Measurements from ENCODE around the gene FAM171A1.
"Not testable (repeated sequence)": the region's sequence is repeated elsewhere in the genome, so short reads cannot be mapped to it uniquely, and the experiment has no call there.

FAM171A1 gene

DNA sequence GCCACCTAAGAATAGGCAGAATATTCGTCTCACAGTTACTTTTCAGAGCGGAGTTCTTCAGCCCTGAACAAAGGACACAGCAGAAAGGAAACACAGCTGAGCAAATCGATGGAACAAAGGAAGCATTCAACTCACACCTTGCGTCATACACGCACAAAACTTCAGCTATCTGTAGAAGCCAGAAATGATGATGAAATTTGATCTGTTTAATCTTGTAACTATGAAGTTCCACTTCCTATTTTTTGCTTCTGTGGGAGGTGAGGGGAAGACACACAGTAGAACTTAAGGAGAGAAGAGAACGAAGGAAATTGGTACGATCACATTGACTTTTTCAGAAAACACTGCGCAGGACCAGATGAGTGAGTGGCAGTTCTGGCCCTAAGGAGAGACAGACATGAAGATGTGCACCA is 26.2 kb downstream of the FAM171A1 start:
- DNase-seq (ENCODE audit: low read depth, low spot score), result no peak

DNA sequence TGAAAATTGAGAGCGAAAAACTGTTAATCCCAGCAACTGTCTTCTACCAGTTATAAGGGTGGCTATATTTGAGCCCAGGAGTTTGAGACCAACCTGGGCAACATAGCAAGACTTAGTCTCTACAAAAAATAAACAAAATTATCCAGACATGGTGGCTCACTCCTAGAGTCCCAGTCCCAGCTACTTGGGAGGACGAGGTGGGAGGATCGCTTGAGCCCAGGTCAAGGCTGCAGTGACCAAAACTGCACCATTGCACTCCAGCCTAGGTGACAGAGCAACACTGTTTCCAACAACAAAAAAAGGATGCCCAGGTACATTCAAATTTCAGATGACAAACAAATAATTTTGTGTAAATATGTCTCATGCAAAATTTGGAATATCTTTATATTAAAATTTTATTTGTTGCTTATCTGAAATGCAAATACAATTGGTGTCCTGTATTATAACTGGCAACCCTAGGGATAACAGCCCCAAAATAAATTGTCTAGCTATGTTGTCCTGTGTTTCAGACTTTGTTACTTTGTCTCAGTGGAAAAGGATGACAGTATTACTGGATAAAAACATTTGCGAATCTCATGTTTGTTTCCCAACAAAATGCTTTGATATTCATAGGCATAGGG is 26.7 kb downstream of the FAM171A1 start:
- no peak for DNase-seq (ENCODE audit: low read depth, low spot score)

DNA sequence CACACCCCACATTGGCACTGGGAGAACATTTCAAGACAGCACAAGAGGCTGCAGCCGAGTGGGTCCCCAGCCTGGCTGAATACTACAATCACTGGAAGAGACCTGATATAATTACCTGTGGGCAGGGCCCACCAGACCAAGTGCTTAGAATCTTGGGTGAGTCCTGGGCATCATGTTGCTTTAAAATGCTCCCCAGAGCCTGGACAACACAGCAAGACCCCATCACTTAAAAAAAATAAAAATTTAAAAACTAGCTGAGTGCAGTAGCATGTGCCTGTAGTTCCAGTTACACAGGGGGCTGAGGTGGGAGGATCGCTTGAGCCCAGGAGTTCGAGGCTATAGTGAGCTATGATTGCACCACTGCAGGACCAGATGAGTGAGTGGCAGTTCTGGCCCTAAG is 28.1 kb downstream of the FAM171A1 start:
- no peak for DNase-seq (ENCODE audit: low read depth, low spot score)

DNA sequence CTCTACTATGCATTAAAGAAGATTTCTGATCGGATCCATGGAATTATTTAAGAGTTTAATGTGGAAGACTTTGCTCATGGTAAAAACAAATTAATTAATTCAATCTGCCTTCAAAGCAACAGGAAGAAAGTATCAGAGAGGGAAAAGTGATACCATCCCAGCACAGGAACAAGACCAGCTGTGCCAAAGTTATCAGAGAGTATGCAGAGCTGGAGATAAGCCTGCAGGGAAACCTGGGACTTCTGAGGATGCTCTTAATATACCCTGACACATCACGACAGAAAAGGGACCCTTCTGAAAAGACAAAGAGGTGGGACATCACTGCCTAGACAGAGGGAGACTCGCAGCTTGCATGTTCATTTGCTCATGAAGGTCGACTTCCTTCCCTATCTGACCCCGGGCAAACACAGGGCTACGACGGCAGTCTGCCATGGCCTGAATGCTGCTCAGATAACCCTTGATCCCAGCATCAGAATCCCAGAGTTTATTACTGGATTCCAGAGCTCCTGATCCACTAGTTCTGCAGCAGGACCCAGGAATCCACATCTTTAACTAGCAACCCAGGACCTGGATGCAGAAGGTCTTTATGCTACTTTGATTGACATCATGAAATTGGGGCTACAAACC is 29.5 kb downstream of the FAM171A1 start:
- DNase-seq (ENCODE audit: low read depth, low spot score), result no peak

DNA sequence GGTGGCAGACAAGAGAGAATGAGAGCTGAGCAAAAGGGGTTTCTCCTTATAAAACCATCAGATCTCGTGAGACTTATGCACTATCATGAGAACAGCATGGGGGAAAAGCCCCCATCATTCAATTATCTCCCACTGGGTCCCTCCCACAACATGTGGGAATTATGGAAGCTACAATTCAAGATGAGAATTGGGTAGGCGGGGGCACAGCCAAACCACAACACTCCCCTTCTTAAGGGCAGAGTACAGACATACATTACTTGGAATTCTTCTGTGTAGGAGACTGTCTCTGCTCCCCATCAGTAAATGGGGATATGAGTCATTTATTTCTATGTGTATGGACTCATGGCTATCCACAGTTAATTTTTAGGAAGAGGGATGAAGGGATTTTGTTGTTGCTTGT is 31.2 kb downstream of the FAM171A1 start:
- no peak for DNase-seq (ENCODE audit: low read depth, low spot score)

DNA sequence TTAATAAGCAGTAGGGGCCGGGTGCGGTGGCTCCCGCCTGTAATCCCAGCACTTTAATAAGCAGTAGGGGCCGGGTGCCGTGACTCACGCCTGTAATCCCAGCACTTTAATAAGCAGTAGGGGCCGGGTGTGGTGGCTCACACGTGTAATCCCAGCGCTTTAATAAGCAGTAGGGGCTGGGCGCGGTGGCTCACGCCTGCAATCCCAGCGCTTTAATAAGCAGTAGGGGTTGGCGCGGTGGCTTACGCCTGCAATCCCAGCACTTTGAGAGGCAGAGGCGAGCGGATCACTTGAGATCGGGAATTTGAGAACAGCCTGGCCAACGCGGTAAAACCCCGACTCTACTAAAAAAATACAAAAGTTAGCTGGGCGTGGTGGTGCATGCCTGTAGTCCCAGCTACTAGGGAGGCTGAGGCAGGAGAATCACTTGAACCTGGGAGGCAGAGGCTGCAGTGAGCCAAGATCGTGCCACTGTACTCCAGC is 33.6 kb downstream of the FAM171A1 start:
- DNase-seq (ENCODE audit: low read depth, low spot score), result not testable (repeated sequence)

DNA sequence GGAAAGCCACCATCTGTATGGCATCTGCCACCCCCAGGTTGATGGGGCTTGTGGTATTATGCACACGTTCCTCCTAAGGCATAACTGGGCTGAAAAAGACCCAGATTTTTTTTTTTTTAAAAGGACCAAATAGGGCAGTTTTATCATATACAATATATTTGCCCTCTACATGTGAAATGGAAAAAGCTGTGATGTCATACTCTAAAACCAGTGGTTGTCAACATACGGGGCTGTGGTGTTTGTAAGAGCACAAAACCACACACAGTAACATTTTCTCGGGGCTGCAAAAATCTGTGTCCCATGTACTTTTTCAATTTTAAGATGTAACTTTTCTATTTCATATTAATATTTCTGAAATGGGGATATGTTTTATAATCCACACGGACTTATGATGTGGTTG is 34.9 kb downstream of the FAM171A1 start:
- DNase-seq (ENCODE audit: low read depth, low spot score), result no peak

DNA sequence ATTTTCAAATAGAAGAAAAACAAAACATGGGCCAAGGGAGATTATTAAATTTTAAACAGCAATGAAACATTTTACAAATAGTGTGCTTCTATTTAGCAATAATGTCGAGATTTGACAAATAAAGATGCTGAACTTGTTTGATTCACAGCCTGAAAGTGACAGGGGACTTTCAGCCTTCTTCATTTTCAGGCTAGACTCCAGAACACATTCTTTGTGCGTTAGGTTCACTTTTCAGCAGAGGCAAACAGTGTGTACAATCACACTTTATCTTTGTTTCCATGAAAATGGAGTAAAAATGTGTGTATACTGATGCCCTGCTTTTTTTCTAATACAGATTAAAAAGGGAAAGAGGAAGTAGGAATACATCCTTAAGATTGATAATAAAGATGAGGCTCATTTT is 35.6 kb downstream of the FAM171A1 start:
- DNase-seq (ENCODE audit: low read depth, low spot score), result no peak

DNA sequence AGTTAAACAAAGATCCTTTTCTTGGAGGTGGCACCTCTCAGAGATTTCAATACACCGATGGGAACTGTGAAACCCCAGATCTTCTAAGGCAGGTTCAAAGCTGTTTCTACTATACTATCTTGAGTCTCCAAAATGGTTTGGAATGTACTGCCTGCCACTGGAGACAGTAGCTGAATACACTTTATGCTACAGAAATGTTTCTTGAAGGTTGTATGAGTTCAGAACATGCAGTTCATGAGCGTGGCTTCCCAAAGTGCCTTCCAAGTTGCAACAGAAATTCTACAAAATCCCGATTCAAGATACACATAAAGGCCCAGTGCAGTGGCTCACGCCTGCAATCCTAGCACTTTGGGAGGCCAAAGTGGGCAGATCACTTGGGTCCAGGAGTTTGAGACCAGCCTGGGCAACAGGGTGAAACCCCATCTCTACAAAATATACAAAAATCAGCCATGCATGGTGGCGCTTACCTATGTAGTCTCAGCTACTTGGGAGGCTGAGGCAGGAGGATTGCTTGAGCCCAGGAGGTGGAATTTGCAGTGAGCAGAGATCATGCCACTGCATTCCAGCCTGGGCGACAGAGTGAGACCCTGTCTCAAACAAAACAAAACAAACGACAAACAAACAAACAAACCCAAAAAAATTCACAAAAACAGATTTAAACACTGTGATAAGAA is 36.3 kb downstream of the FAM171A1 start:
- no peak for DNase-seq (ENCODE audit: low read depth, low spot score)

DNA sequence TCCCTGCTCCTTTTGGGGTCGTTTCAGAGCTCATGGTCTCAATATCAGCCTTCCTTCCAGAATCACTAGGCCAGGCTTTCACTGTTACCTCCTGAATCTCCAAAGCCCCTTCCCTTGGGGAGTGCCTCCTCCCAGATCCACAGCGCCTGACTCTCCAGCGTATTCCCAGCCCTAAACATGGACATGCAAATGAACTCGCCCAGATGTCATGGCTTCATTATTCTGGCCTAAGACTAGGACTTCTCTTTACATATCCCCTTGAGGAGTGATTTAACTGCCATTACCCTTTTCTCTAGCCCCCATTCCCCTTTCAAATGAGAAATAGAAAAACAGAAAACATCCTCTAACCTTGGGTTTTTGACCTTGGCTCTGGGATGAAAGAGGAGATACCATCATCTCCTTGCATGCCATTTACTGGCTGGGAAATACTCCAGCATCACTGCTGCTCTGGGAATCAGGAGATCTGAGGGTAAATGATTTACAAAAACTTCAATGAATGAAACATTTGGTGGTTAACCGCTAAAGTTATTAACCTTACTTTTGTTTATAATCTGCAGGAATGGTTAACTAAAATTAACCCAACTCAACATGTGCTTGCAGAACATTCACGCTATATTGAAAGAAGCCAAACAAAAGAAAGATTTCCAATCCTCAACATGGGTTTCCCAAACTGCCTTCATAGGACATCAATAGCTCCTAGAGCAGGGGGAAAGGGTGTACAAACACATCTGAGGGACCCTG is 37.0 kb downstream of the FAM171A1 start:
- DNase-seq (ENCODE audit: low read depth, low spot score), result no peak

DNA sequence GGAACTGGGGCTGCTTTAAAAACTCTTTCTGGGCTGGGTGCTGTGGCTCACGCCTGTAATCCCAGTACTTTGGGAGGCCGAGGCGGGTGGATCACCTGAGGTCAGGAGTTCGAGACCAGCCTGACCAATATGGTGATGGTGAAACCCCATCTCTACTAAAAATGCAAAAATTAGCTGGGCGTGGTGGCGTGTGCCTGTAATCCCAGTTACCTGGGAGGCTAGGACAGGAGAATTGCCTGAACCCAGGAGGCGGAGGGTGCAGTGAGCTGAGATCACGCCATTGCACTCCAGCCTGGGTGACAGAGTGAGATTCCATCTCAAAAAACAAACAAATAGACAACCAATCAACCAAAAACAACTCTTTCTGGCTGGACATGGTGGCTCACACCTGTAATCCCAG is 37.9 kb downstream of the FAM171A1 start:
- DNase-seq (ENCODE audit: low read depth, low spot score), result not testable (repeated sequence)

DNA sequence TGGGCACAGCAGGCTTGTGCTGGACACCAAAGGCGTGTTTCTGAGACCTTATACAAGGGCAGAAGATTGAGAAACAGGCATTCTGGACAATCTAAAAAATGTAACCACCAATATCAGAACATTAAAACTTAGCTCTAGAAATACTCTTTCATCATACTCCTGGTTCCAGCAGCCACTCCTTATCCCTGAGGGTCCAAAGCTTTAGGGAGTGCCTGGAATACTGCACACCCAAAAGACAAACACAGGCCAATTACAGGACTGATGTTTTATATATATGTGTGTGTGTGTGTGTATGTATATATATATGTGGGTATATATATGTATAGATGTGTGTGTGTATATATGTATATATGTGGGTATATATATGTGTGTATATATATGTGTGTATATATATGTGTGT is 39.6 kb downstream of the FAM171A1 start:
- DNase-seq (ENCODE audit: low read depth, low spot score), result no peak

DNA sequence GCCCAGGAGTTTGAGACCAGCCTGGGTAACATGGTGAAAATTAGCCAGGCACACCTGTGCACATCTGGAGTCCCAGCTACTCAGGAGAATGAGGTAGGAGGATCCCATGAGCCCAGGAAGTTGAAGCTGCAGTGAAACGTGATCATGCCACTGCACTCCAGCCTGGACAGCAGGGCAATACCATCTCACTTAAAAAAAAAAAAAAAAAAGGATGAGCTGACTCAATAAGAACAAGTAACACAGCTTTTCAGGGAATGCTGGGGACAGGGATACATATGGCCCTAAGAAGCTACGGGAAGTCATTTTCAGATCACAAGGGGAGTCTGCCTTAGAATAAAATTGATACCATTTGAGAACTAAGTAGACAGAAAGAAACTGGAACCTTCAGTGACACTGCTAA is 41.7 kb downstream of the FAM171A1 start:
- no peak for DNase-seq (ENCODE audit: low read depth, low spot score)

DNA sequence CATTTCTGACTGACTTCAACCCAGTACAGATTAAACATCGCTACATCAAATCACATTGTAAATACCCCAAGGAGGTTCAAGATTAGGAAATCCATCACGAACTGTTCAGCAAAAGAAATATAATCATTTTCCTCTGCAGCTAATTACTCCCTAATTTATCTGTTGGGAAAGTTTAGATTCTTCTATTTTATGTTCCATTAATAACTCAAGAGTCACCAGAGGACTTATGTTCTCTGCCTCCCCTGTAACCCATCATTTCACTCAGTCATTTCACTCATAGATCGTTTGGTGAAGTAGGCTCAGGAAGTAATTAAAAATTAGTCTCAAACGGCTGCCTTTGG is 45.2 kb downstream of the FAM171A1 start:
- DNase-seq (ENCODE audit: low read depth, low spot score), result no peak

DNA sequence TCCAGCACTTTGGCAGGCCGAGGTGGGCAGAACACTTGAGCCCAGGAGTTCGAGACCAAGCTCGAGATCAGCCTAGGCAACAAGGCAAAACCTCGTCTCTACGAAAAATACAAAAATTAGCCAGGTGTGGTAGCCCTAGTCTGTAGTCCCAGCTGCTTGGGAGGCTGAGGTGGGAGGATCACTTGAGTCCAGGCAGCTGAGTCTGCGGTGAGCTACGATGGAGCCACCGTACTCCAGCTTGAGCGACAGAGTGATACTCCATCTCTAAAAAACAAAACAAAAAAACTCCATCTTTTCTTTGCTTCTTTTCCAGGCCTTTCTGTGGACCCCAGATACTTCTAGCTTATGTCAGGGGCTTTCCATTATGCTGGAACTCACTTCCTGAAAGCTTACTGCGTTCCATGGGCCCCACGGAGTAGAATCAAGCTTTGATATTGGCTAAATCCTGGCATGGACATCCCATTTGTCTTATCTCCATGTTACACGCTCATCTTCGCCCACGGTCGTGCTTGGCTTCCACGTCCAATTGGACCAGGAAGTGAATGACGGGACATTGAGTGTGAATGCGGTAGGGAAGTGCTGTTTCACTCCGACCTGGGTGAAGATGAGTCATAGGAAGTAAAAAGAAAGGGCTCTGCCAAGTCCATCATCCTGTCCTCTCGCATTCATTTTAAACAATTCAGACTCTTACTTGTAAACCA is 45.7 kb downstream of the FAM171A1 start:
- DNase-seq (ENCODE audit: low read depth, low spot score), result no peak

DNA sequence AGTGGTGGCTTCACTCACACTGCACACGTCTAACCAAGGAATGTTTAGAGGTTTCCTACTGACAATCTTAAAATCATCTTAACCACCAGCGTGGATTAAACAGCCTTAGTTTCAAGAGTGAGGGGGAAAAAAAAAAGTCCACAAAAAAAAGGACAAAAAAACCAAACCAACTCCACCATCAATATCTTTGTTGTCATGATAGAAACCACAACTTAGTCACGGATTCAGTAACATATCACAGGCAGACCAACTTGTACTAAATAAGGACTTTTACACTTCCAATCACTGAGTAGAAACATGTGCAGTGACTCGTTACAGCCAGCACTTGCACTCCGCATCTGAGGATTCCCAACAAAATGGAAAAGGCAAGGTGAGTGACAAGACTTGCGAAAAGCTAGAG is 46.5 kb downstream of the FAM171A1 start:
- no peak for DNase-seq (ENCODE audit: low read depth, low spot score)

DNA sequence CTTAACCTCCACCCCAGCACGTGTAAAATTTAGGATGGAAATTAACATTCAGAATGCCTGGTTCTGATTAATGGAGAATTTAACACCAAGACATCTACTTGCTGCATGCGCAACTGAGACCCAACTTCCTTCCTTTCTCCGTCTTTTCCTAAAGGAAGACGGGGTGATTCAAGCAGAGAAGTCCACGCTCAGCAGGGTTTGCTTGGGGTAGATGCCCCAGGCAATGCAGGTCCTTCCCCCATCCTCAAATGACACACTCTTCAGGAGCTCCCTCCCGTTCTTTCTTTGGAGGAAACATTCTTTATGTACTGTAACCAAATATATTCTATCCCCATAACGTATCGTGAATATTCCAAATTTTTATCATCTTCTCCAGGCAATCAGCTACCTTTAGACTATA is 47.0 kb downstream of the FAM171A1 start:
- no peak for DNase-seq (ENCODE audit: low read depth, low spot score)

DNA sequence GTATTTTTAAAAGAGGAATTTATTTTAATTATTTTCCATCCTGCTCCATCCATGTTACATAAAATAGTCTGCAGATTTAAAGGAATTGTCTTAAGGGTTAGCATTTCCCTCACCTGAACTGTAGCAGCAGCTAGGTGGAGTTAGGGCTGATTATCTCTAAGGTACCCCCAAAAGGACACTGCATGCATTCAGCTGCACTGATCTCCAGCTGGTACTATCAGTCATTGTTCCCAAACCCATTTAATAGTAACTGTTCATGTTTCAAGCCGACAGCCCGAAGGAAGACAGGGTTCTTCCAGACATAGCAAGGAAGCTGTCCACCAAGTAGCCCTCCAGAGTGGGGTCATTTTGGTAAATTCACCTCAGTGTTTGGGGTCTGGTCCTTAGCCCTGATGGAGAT is 48.7 kb downstream of the FAM171A1 start:
- no peak for DNase-seq (ENCODE audit: low read depth, low spot score)

DNA sequence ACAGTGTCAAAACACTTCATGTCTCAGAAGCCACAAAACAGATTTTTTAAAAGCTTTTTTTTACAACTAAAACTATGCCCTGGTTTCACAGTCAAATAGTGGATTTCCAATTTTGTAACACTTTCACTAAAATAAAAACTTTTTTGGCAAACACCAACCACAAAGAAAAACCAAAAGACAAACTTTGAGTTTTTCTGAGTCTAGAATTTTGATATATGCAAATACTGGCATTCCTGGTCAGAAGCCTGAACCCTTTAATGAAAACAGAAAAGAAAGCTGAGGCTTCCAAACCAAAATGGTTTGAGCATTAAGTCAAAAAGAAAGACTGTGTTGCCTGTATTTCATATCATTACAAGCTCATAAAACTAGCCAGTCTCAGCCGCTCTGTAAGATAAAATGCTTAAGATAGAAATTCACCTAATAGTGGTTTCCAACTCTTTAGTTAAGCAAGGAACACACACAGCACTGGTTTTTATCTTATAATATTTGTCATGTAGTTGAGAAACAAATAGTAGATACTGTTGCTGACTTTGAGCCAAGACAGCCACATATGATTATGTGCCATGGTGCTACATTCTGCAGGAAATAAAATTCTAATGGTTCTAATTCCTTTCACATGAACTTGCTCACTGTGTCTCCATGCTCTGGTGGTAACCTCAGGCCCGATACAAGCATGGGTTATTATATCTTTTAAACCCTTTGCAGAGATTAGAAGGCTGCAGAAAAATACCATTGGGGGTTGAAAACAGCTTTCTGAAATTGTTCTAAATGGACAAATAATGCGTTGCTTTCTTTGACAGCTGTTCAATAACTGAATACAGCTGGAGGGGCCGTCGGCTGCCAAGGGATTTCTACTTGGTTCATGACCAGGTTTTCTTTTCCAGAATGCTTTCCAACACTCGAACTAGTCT is 49.4 kb downstream of the FAM171A1 start:
- no peak for DNase-seq (ENCODE audit: low read depth, low spot score)

DNA sequence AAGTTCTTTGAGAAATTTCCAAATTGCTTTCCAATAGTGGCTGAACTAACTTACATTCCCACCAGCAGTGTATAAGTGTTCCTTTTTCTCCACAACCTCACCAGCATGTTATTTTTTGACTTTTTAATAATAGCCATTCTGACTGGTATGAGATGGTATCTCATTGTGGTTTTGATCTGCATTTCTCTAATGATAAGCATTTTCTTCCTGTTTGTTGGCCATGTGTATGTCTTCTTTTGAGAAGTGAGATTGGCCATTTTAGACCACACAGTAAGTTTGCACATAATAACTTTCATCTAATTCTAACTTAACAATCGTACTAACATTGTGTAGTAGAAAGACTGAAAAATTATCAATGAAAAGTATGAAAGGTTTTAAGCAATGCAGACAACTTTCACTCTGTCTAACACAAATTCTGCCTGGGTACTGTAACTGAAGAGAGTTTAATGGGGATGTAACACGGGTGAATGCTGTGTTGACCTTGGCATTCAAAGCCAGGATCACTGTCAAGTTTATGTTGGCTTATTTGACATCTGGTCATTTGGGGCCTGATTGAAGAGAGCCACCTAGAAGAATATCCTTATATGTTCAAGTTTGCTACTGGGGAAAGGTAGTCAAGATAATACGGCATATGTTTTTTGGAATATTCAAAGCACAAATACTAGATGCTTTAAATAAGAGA is 50.4 kb downstream of the FAM171A1 start:
- no peak for DNase-seq (ENCODE audit: low read depth, low spot score)
